Esophagus muscularis mucosa (tissue), 3 donors: ENCODE measurements around the gene WDR62.

Source experiments
- POLR2A ChIP-seq: fragments of 450-650 bp; IDR thresholded peaks from one replicate; pipeline ENCODE4 v1.6.1; 2017; ENCODE audit warnings: antibody characterized with exemption, moderate library complexity, mild to moderate bottlenecking, low read depth
- TF ChIP-seq, protein P1 (sequence below), 3 experiments: fragments of 200-600 bp in 2 of 3; fragments of 450-650 bp in 1 of 3; sonication (generic) in 2 of 3; IDR thresholded peaks; one replicate each; pipeline ENCODE4 v1.5.1; 2017 to 2019; ENCODE audit warnings: antibody characterized with exemption in 3 of 3, mild to moderate bottlenecking in 2 of 3, moderate library complexity in 1 of 3

DNA sequence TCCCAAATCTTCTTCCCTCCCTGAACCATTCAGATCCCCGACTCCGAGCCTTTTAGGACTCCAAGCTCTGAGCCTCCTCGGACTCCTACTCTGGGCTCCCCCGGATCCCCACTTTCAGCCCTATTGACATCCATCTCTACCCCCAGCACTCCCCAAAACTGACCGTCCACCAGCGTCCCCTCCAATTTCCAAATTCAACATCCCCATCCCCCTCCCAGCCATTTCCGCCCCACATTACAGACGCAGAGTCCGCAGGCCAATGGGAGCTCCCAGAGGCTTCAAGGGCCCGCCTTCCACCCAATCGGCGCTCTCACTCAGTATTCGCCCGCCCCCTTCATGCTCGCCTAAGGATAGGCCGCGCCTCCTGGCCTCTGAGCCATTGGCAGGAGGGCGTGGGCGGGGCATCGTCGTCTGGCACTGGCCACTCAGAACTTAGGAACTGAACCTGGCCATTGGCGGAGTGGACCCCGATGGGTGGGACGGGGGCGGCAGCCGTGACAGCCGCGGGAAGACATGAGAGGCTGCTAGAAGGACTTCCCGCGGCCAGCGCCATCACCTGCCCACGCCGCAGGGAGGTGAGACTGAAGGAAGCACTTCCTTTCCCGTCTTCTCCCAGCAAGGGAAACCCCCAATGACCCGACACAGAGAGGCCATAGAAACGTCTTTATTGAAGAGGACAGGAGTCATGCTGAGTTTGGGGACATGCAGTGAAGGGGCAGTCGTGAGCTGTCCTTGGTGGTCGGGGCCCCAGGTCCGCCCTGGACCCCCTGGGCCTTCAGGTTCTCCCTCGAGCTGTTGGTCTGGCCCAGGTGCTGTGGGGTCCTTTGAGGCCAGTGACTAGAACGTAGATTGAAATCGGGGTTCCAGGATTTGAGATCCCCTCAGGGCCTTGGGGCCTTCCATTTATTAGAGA, 40.4 kb upstream of the WDR62 start, which contains the start of gene ALKBH6:
- TF ChIP-seq POLR2A: no peak
- TF ChIP-seq, protein P1, sequence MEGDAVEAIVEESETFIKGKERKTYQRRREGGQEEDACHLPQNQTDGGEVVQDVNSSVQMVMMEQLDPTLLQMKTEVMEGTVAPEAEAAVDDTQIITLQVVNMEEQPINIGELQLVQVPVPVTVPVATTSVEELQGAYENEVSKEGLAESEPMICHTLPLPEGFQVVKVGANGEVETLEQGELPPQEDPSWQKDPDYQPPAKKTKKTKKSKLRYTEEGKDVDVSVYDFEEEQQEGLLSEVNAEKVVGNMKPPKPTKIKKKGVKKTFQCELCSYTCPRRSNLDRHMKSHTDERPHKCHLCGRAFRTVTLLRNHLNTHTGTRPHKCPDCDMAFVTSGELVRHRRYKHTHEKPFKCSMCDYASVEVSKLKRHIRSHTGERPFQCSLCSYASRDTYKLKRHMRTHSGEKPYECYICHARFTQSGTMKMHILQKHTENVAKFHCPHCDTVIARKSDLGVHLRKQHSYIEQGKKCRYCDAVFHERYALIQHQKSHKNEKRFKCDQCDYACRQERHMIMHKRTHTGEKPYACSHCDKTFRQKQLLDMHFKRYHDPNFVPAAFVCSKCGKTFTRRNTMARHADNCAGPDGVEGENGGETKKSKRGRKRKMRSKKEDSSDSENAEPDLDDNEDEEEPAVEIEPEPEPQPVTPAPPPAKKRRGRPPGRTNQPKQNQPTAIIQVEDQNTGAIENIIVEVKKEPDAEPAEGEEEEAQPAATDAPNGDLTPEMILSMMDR (IDR thresholded peaks at IDR 0.05): peak in 1 of 3 experiments; percentile 29
